ENCODE measurements around the gene WDR45B. TPM values are rescaled to one million over a fixed set of nuclear protein-coding genes. Genes with fewer than 3 reads are reported as not detected.

The WDR45B gene
- total and polyA plus RNA-seq, 2 experiments from 2014 or later: 87.3 to 87.8 TPM

DNA sequence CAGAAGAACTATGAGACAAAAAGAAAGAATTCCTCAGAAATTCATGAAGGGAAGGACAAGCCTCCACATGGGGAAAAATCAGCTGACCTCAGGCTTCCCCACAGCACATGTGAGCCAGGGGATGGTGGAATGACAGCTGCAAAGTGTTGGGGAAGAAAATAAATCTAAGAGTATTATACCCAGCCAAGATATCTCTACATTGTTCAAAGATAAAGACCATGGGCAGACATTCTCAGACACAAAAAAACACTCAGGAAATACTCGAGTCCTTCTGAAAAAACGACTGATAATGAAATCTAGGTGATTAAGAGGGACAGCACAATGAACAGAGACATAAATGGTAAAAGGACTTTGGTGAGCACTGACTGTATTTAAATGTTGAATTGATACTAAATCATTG lies 46.4 kb upstream of the WDR45B start:
- peaks cover 20% of the 10 kb centered on the region; the same call in 1 of the 2 replicates for H3K79me2 ChIP-seq (ENCODE audit: insufficient read depth)
- H3K9ac ChIP-seq: no peak overlapping the region
- H2AFZ ChIP-seq: no peak overlapping the region
- no peak overlapping the region for H3K27ac ChIP-seq
- no peaks in the 10 kb centered on the region for H3K9me2 ChIP-seq (ENCODE audit: insufficient read depth)
- no peaks in the 10 kb centered on the region for H3F3A ChIP-seq (ENCODE audit: insufficient read depth)
- no peak overlapping the region for H3K4me3 ChIP-seq
- H3K36me3 ChIP-seq (ENCODE audit: low read depth): no peaks in the 10 kb centered on the region
- TF ChIP-seq EZH2 (IDR thresholded peaks at IDR 0.05; ENCODE audit: insufficient read depth, poor library complexity, severe bottlenecking) (no peak), EZH2phosphoT487 (IDR thresholded peaks at IDR 0.05; ENCODE audit: insufficient read depth, low read depth) (no peak)
- WGBS, 2 experiments (ENCODE audit: low coverage in 1 of 2, low lambda C conversion rate in 2 of 2, missing lambda C conversion rate in 2 of 2): 71 to 75% methylated on average over 2 of the region's 2 CpGs
- H3K4me2 ChIP-seq (ENCODE audit: unreplicated experiment): no peak overlapping the region
- no peak for DNase-seq
- in situ Hi-C loops (cut with MboI): no loop called here
- H4K20me1 ChIP-seq (ENCODE audit: insufficient read depth): no peaks in the 10 kb centered on the region
- no peaks in the 10 kb centered on the region for H3K9me3 ChIP-seq (ENCODE audit: low read depth)
- no peaks in the 10 kb centered on the region for H3K4me1 ChIP-seq (ENCODE audit: insufficient read depth)
- H3K27me3 ChIP-seq (replicated peaks; ENCODE audit: insufficient read depth): no peaks in the 10 kb centered on the region

DNA sequence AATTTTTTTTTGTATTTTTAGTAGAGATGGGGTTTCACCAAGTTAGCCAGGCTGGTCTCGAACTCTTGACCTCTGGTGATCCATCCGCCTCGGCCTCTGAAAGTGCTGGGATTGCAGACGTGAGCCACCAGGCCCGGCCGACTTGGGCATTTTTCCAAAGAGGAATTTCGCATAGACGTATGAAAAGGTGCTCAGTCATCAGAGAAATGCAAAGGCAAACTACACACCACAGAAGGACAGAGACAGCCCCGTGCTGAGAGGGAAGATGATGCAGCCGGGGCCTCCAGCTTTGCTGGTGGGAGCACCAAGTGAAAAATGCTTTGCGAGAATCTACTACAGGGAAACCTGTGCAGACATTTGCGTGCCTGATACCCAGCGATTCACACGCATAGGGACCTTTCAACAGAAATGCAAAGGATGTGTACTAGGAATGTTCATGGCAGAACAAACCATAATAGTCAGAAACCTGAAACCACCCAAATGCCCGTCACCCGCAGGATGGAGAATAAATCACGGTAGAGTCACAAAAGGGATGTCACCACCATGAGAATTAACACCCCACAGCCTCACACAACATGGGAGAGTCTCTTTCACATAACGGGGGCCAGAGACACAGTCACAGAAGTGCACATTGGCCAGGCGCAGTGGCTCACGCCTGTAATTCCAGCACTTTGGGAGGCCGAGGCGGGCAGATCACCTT lies 45.1 kb upstream of the WDR45B start:
- Histone ChIP-seq H3K4me3 (no peak overlapping the region), H3K9ac (no peak overlapping the region), H4K20me1 (ENCODE audit: insufficient read depth) (no peaks in the 10 kb centered on the region), H3K4me1 (ENCODE audit: insufficient read depth) (no peaks in the 10 kb centered on the region), H2AFZ (no peak overlapping the region), H3F3A (ENCODE audit: insufficient read depth) (no peaks in the 10 kb centered on the region), H3K9me3 (ENCODE audit: low read depth) (no peaks in the 10 kb centered on the region), H3K27me3 (replicated peaks; ENCODE audit: insufficient read depth) (no peaks in the 10 kb centered on the region), H3K79me2 (ENCODE audit: insufficient read depth) (peaks cover 20% of the 10 kb centered on the region; the same call in 1 of the 2 replicates), H3K27ac (no peak overlapping the region), H3K36me3 (ENCODE audit: low read depth) (no peaks in the 10 kb centered on the region), H3K4me2 (ENCODE audit: unreplicated experiment) (no peak overlapping the region), H3K9me2 (ENCODE audit: insufficient read depth) (no peaks in the 10 kb centered on the region)
- DNase-seq: no peak
- 85% methylated on average over 22 of the region's 22 CpGs for WGBS, 2 experiments (ENCODE audit: low coverage in 1 of 2, low lambda C conversion rate in 2 of 2, missing lambda C conversion rate in 2 of 2)
- TF ChIP-seq EZH2 (IDR thresholded peaks at IDR 0.05; ENCODE audit: insufficient read depth, poor library complexity, severe bottlenecking) (no peak), EZH2phosphoT487 (IDR thresholded peaks at IDR 0.05; ENCODE audit: insufficient read depth, low read depth) (no peak)
- in situ Hi-C loops (cut with MboI): no loop called here

DNA sequence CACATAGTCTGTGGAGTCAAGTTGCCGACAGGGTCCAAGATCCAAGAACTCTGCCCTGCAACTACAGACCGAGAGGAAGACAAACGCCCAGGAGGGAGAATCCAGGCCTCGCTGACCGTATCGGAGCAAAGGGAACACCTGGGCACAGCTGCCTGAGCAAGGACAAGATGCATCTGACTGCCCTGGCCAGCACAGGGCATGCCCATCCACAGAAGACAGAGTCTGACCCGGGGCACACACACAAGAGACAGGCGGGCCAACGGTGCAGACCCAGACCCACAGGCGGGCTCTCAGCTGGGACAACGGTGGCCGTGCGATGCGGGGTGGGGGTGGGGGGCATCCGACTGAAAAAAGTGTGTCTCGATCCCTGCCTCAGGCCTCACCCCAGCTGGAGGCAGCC lies 44.0 kb upstream of the WDR45B start:
- in situ Hi-C loops (cut with MboI): no loop called here
- Histone ChIP-seq H3K9ac (no peak overlapping the region), H3K4me3 (no peak overlapping the region), H3K4me1 (ENCODE audit: insufficient read depth) (no peaks in the 10 kb centered on the region), H3F3A (ENCODE audit: insufficient read depth) (no peaks in the 10 kb centered on the region), H3K4me2 (ENCODE audit: unreplicated experiment) (no peak overlapping the region), H3K9me3 (ENCODE audit: low read depth) (no peaks in the 10 kb centered on the region), H3K36me3 (ENCODE audit: low read depth) (no peaks in the 10 kb centered on the region), H3K79me2 (ENCODE audit: insufficient read depth) (peaks cover 20% of the 10 kb centered on the region; the same call in 1 of the 2 replicates), H2AFZ (no peak overlapping the region), H3K9me2 (ENCODE audit: insufficient read depth) (no peaks in the 10 kb centered on the region), H3K27ac (no peak overlapping the region), H3K27me3 (replicated peaks; ENCODE audit: insufficient read depth) (no peaks in the 10 kb centered on the region), H4K20me1 (ENCODE audit: insufficient read depth) (no peaks in the 10 kb centered on the region)
- WGBS, 2 experiments (ENCODE audit: low coverage in 1 of 2, low lambda C conversion rate in 2 of 2, missing lambda C conversion rate in 2 of 2): 85 to 90% methylated on average over 14 to 16 of the region's 16 CpGs
- TF ChIP-seq EZH2phosphoT487 (IDR thresholded peaks at IDR 0.05; ENCODE audit: insufficient read depth, low read depth) (no peak), EZH2 (IDR thresholded peaks at IDR 0.05; ENCODE audit: insufficient read depth, poor library complexity, severe bottlenecking) (no peak)
- no peak for DNase-seq

DNA sequence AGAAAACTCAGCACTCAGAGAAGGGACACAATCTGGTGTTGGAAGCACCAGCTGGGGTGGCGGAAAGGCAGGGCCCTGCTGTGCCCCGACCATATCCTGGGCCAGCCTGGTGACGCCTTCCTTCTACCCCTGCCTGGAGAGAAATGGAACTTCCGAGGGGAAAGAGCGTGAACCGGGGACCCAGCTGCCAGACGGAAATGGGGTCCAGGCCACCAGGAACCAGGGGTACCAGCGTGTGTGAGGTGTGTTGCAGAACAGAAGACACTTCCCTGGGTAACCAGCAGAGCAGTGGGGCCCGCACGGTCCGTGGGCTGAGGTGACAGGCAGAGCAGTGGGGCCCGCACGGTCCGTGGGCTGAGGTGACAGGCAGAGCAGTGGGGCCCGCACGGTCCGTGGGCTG lies 43.5 kb upstream of the WDR45B start:
- in situ Hi-C loops (cut with MboI): no loop called here
- TF ChIP-seq EZH2 (IDR thresholded peaks at IDR 0.05; ENCODE audit: insufficient read depth, poor library complexity, severe bottlenecking) (no peak), EZH2phosphoT487 (IDR thresholded peaks at IDR 0.05; ENCODE audit: insufficient read depth, low read depth) (no peak)
- H3K27me3 ChIP-seq (replicated peaks; ENCODE audit: insufficient read depth): no peaks in the 10 kb centered on the region
- no peak overlapping the region for H3K27ac ChIP-seq
- no peak overlapping the region for H3K9ac ChIP-seq
- H2AFZ ChIP-seq: no peak overlapping the region
- no peaks in the 10 kb centered on the region for H3K9me2 ChIP-seq (ENCODE audit: insufficient read depth)
- no peaks in the 10 kb centered on the region for H4K20me1 ChIP-seq (ENCODE audit: insufficient read depth)
- H3K79me2 ChIP-seq (ENCODE audit: insufficient read depth): peaks cover 20% of the 10 kb centered on the region; the same call in 1 of the 2 replicates
- H3K36me3 ChIP-seq (ENCODE audit: low read depth): no peaks in the 10 kb centered on the region
- H3F3A ChIP-seq (ENCODE audit: insufficient read depth): no peaks in the 10 kb centered on the region
- no peak for DNase-seq
- no peak overlapping the region for H3K4me2 ChIP-seq (ENCODE audit: unreplicated experiment)
- H3K4me1 ChIP-seq (ENCODE audit: insufficient read depth): no peaks in the 10 kb centered on the region
- H3K4me3 ChIP-seq: no peak overlapping the region
- WGBS, 2 experiments (ENCODE audit: low coverage in 1 of 2, low lambda C conversion rate in 2 of 2, missing lambda C conversion rate in 2 of 2): 87 to 91% methylated on average over 11 to 13 of the region's 17 CpGs
- no peaks in the 10 kb centered on the region for H3K9me3 ChIP-seq (ENCODE audit: low read depth)

Data from GM23248 (cell line).